Ishikawa (cell line): ENCODE results near the gene C1QTNF4.

ENCODE experiments used
- CEBPB ChIP-seq: IDR thresholded peaks from 2 replicates; pipeline ENCODE4 v1.6.1; 2012
- CREB1 ChIP-seq: IDR thresholded peaks from 2 replicates; pipeline ENCODE4 v1.6.1; 2012; ENCODE audit warnings: low read depth
- EGR1 ChIP-seq: IDR thresholded peaks from 2 replicates; pipeline ENCODE4 v1.6.1; 2012
- EP300 ChIP-seq: IDR thresholded peaks from 2 replicates; pipeline ENCODE4 v1.6.1; 2012; ENCODE audit warnings: borderline replicate concordance
- FOXM1 ChIP-seq: IDR thresholded peaks from 2 replicates; pipeline ENCODE4 v1.6.1; 2012; ENCODE audit warnings: low read depth, borderline replicate concordance
- NFIC ChIP-seq: IDR thresholded peaks from 2 replicates; pipeline ENCODE4 v1.6.1; 2012
- RAD21 ChIP-seq: IDR thresholded peaks from 2 replicates; pipeline ENCODE4 v1.6.1; 2012; ENCODE audit warnings: low read depth
- TAF1 ChIP-seq: IDR thresholded peaks from 2 replicates; pipeline ENCODE4 v1.6.1; 2012; ENCODE audit warnings: low read depth, mild to moderate bottlenecking
- TCF12 ChIP-seq: IDR thresholded peaks from 2 replicates; pipeline ENCODE4 v1.6.1; 2012; ENCODE audit warnings: low read depth
- TEAD4 ChIP-seq: IDR thresholded peaks from 2 replicates; pipeline ENCODE4 v1.6.1; 2012
- YY1 ChIP-seq: IDR thresholded peaks from 2 replicates; pipeline ENCODE4 v1.6.1; 2012; ENCODE audit warnings: low read depth
- ZBTB7A ChIP-seq: IDR thresholded peaks from 2 replicates; pipeline ENCODE4 v1.6.1; 2012; ENCODE audit warnings: low read depth
- TF ChIP-seq, protein P1 (sequence below): IDR thresholded peaks from 2 replicates; pipeline ENCODE4 v1.6.1; 2012; ENCODE audit warnings: low read depth, mild to moderate bottlenecking
- TF ChIP-seq, protein P2 (sequence below): IDR thresholded peaks from 2 replicates; pipeline ENCODE4 v1.6.1; 2012
- TF ChIP-seq, protein P3 (sequence below): IDR thresholded peaks from 2 replicates; pipeline ENCODE4 v1.6.1; 2012

The C1QTNF4 gene

DNA sequence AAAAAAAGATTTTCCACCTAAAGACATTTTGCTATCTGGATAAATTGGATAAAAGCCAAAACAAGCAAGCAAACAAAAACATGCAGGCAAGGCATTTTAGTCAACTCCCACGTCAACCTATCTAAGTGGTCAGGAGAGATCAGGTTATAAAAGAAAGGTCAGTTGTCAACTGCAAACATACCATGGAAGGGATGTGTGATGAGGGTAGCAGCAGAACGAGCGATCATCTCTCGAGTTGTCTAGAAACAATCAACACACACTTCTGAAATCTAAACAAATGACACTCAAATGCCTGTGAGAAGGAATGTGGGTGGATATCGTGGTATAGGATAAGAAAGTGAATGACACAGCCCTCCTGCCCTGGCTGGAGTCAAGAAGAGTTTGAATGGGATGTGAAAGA lies 37.3 kb upstream of the C1QTNF4 start:
- TF ChIP-seq ZBTB7A (no peak), EGR1 (no peak), TAF1 (no peak), RAD21 (no peak), TCF12 (no peak), FOXM1 (no peak), YY1 (no peak), EP300 (no peak), NFIC (no peak), TEAD4 (no peak), CREB1 (no peak), CEBPB (no peak)
- TF ChIP-seq, protein P1, sequence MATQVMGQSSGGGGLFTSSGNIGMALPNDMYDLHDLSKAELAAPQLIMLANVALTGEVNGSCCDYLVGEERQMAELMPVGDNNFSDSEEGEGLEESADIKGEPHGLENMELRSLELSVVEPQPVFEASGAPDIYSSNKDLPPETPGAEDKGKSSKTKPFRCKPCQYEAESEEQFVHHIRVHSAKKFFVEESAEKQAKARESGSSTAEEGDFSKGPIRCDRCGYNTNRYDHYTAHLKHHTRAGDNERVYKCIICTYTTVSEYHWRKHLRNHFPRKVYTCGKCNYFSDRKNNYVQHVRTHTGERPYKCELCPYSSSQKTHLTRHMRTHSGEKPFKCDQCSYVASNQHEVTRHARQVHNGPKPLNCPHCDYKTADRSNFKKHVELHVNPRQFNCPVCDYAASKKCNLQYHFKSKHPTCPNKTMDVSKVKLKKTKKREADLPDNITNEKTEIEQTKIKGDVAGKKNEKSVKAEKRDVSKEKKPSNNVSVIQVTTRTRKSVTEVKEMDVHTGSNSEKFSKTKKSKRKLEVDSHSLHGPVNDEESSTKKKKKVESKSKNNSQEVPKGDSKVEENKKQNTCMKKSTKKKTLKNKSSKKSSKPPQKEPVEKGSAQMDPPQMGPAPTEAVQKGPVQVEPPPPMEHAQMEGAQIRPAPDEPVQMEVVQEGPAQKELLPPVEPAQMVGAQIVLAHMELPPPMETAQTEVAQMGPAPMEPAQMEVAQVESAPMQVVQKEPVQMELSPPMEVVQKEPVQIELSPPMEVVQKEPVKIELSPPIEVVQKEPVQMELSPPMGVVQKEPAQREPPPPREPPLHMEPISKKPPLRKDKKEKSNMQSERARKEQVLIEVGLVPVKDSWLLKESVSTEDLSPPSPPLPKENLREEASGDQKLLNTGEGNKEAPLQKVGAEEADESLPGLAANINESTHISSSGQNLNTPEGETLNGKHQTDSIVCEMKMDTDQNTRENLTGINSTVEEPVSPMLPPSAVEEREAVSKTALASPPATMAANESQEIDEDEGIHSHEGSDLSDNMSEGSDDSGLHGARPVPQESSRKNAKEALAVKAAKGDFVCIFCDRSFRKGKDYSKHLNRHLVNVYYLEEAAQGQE, result no peak
- TF ChIP-seq, protein P2, sequence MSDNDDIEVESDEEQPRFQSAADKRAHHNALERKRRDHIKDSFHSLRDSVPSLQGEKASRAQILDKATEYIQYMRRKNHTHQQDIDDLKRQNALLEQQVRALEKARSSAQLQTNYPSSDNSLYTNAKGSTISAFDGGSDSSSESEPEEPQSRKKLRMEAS, result no peak
- TF ChIP-seq, protein P3, sequence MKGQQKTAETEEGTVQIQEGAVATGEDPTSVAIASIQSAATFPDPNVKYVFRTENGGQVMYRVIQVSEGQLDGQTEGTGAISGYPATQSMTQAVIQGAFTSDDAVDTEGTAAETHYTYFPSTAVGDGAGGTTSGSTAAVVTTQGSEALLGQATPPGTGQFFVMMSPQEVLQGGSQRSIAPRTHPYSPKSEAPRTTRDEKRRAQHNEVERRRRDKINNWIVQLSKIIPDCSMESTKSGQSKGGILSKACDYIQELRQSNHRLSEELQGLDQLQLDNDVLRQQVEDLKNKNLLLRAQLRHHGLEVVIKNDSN, result no peak

DNA sequence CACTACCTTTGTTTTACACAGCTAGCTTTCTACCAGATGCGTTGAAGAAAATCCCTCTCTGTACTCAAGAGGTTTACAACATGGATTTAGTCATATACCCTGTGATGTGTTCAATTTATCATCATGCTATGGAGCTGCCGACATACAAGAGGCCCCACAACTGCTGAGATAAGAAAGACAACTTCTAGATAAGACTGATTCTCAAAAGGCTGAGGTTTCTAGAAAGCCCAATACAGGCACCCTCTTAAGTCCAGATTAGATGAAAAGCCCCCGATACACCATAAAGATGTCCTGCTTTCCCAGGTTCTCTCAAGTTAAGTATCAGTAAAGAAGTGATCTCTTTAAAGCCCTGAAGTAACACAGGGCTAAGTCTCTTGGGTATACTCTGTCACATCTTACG lies 33.8 kb upstream of the C1QTNF4 start:
- TF ChIP-seq TEAD4 (no peak), EGR1 (no peak), TCF12 (no peak), ZBTB7A (no peak), YY1 (no peak), NFIC (no peak), TAF1 (no peak), CEBPB (no peak), CREB1 (no peak), EP300 (no peak), FOXM1 (no peak), RAD21 (no peak)
- TF ChIP-seq, protein P1, result no peak
- TF ChIP-seq, protein P2, result no peak
- TF ChIP-seq, protein P3, result no peak

DNA sequence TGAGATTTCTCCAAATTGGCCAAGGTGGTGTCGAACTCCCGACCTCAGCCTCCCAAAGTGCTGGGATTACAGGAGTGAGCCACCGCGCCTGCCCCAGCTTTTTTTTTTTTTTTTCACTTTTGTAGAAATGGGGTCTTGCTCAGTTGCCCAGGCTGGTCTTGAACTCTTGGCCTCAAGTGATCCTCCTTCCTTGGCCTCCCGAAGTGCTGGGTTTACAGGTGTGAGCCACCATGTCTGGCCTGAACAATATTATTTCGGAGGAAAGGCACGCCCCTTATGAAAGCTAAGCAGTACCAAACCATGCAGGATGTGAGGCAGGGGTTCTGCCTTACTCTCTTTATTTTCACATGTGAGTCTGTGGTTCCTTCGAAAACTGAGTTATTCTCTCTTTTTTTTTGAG lies 32.0 kb upstream of the C1QTNF4 start:
- TF ChIP-seq TAF1, result no peak
- TF ChIP-seq, protein P1, result no peak
- no peak for TF ChIP-seq EGR1
- TF ChIP-seq, protein P3, result no peak
- no peak for TF ChIP-seq EP300
- TF ChIP-seq CEBPB, result no peak
- TF ChIP-seq CREB1, result no peak

DNA sequence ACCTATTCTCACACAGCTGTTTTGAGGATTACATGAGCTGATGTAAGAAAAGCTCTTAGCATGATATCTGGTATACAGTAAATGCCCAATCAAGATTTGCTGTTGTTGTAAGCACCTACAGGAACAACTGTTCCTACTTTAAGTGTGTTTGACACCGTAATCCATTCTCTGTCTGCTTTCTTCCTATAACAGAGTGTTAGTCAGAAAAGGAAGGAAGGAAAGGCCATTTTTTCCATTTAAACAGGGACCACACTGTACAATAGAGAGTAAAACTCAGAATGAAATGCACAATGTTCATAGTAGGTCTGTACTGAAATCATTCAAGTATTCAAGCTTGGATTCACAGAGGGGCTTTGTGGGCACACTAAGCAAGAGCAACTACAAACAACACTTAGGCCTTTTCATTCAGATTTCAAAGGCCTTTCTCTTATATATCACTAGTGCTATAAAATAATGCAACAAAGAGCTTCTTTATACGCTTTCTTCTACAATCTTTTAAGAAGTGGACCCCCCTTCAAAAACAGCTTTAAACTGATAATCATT lies 26.7 kb upstream of the C1QTNF4 start:
- TF ChIP-seq FOXM1 (no peak), CEBPB (no peak), CREB1 (no peak), ZBTB7A (no peak), NFIC (no peak), YY1 (no peak), TAF1 (no peak), TEAD4 (no peak), EP300 (no peak)
- TF ChIP-seq, protein P1, result no peak
